Neural cell (in vitro differentiated cells): Measurements from ENCODE around the gene ZCCHC3. TPM values are rescaled to one million over a fixed set of nuclear protein-coding genes. Genes with fewer than 3 reads are reported as not detected.
A peak's percentile ranks its signal among the peaks of the same experiment; 100 is the strongest.

Experiments used
- H2AFZ ChIP-seq: fragments of 200-600, 300-800 bp; sonication (generic), shearing (Covaris generic); 2 replicates; pipeline ENCODE4 v1.6.0; 2014; ENCODE audit warnings: low read depth, mild to moderate bottlenecking, antibody characterized with exemption, low read length, moderate library complexity
- H3F3A ChIP-seq: fragments of 200-600 bp; shearing (Covaris generic); 2 replicates; pipeline ENCODE4 v1.6.1; 2016; ENCODE audit warnings: mild to moderate bottlenecking, moderate library complexity, mixed read lengths, antibody characterized with exemption, low read length; ENCODE audit not compliant: insufficient read depth, poor library complexity, severe bottlenecking
- H3K27ac ChIP-seq: fragments of 200-600, 300-800 bp; sonication (generic), shearing (Covaris generic); 2 replicates; pipeline ENCODE4 v1.5.1; 2014; ENCODE audit warnings: mild to moderate bottlenecking, low read length, moderate library complexity
- H3K27me3 ChIP-seq: fragments of 300-800, 200-600 bp; sonication (generic), shearing (Covaris generic); 2 replicates; pipeline ENCODE4 v1.6.0; 2014; ENCODE audit warnings: mild to moderate bottlenecking, low read depth, low read length, moderate library complexity; ENCODE audit not compliant: insufficient read depth
- H3K36me3 ChIP-seq: fragments of 300-800, 200-600 bp; sonication (generic), shearing (Covaris generic); 2 replicates; pipeline ENCODE4 v1.5.1; 2014; ENCODE audit warnings: mild to moderate bottlenecking, antibody characterized with exemption, low read length, moderate library complexity; ENCODE audit not compliant: insufficient read depth
- H3K4me2 ChIP-seq: fragments of 300-800, 200-600 bp; sonication (generic), shearing (Covaris generic); 2 replicates; pipeline ENCODE4 v1.6.0; 2014; ENCODE audit warnings: mild to moderate bottlenecking, low read length
- H3K4me3 ChIP-seq: fragments of 300-800, 200-600 bp; sonication (generic), shearing (Covaris generic); 2 replicates; pipeline ENCODE4 v1.5.1; 2014; ENCODE audit warnings: mild to moderate bottlenecking, low read length, moderate library complexity
- H3K79me2 ChIP-seq: fragments of 200-600 bp; shearing (Covaris generic); replicated peaks from 2 replicates; pipeline ENCODE4 v1.6.0; 2014; ENCODE audit warnings: mild to moderate bottlenecking, low read length, moderate library complexity; ENCODE audit not compliant: insufficient read depth
- H3K9ac ChIP-seq: fragments of 300-800, 200-600 bp; sonication (generic), shearing (Covaris generic); 2 replicates; pipeline ENCODE4 v1.6.1; 2016; ENCODE audit warnings: mild to moderate bottlenecking, low read length, mixed read lengths
- H3K9me2 ChIP-seq: fragments of 200-600 bp; shearing (Covaris generic); 2 replicates; pipeline ENCODE4 v1.6.1; 2016; ENCODE audit warnings: mild to moderate bottlenecking, low read length, mixed read lengths; ENCODE audit not compliant: insufficient read depth
- H3K9me3 ChIP-seq: fragments of 200-600, 300-800 bp; sonication (generic), shearing (Covaris generic); 2 replicates; pipeline ENCODE4 v1.6.1; 2016; ENCODE audit warnings: mild to moderate bottlenecking, mixed run types, low read length, moderate library complexity, mixed read lengths
- H4K20me1 ChIP-seq: fragments of 200-600 bp; shearing (Covaris generic); 2 replicates; pipeline ENCODE4 v1.6.1; 2016; ENCODE audit warnings: mild to moderate bottlenecking, mixed run types; ENCODE audit not compliant: insufficient read depth
- EP300 ChIP-seq: fragments of 450-650 bp; conservative IDR thresholded peaks from 2 replicates; pipeline ENCODE4 v1.6.1; 2014; ENCODE audit warnings: antibody characterized with exemption, mild to moderate bottlenecking, moderate library complexity; ENCODE audit not compliant: poor library complexity, severe bottlenecking
- EZH2 ChIP-seq: fragments of 200-600, 300-800 bp; shearing (Covaris generic), sonication (generic); IDR thresholded peaks from 2 replicates; pipeline ENCODE4 v1.6.1; 2014; ENCODE audit warnings: antibody characterized with exemption, low read length, borderline replicate concordance, mild to moderate bottlenecking; ENCODE audit not compliant: insufficient read depth, poor library complexity, severe bottlenecking
- MXI1 ChIP-seq: fragments of 450-650 bp; conservative IDR thresholded peaks from 2 replicates; pipeline ENCODE4 v1.6.1; 2014; ENCODE audit warnings: antibody characterized with exemption, mild to moderate bottlenecking; ENCODE audit not compliant: poor library complexity, severe bottlenecking
- POLR2AphosphoS5 ChIP-seq: IDR thresholded peaks from 2 replicates; pipeline ENCODE4 v1.6.1; 2012
- RAD21 ChIP-seq: fragments of 450-650 bp; conservative IDR thresholded peaks from 2 replicates; pipeline ENCODE4 v1.6.1; 2014; ENCODE audit warnings: antibody characterized with exemption, mild to moderate bottlenecking, moderate library complexity
- SMC3 ChIP-seq: fragments of 450-650 bp; conservative IDR thresholded peaks from 2 replicates; pipeline ENCODE4 v1.6.1; 2014; ENCODE audit warnings: antibody characterized with exemption, mild to moderate bottlenecking, moderate library complexity; ENCODE audit not compliant: poor library complexity
- TAF1 ChIP-seq: IDR thresholded peaks from 2 replicates; pipeline ENCODE4 v1.6.1; 2012; ENCODE audit warnings: low read depth
- polyA plus RNA-seq: library from polyadenylated mRNA; depleted of rRNA; stranded (reverse); fragments of >200 nt; gene quantifications from 2 replicates; pipeline ENCODE4 v1.2.3, GENCODE V29; 2014
- TF ChIP-seq, protein P1 (sequence below): fragments of 450-650 bp; IDR thresholded peaks from 2 replicates; pipeline ENCODE4 v1.5.1; 2014; ENCODE audit warnings: antibody characterized with exemption, mild to moderate bottlenecking, moderate library complexity; ENCODE audit not compliant: poor library complexity, severe bottlenecking
- TF ChIP-seq, protein P2 (sequence below): IDR thresholded peaks from 2 replicates; pipeline ENCODE4 v1.6.1; 2012; ENCODE audit warnings: borderline replicate concordance

ZCCHC3 gene
- polyA plus RNA-seq, 1 donor from 2014 or later, result 15.5 TPM

DNA sequence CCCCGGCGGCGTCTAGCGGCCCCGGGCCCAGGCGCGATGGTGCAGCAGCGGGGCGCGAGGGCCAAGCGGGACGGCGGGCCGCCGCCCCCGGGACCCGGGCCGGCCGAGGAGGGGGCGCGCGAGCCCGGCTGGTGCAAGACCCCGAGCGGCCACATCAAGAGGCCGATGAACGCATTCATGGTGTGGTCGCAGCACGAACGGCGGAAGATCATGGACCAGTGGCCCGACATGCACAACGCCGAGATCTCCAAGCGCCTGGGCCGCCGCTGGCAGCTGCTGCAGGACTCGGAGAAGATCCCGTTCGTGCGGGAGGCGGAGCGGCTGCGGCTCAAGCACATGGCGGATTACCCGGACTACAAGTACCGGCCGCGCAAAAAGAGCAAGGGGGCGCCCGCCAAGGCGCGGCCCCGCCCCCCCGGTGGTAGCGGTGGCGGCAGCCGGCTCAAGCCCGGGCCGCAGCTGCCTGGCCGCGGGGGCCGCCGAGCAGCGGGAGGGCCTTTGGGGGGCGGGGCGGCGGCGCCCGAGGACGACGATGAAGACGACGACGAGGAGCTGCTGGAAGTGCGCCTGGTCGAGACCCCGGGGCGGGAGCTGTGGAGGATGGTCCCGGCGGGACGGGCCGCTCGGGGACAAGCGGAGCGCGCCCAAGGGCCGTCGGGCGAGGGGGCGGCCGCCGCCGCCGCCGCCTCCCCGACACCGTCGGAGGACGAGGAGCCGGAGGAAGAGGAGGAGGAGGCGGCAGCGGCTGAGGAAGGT lies 28.7 kb downstream of the ZCCHC3 start:
- H3K9me2 ChIP-seq, result no peaks in the 10 kb centered on the region
- TF ChIP-seq MXI1, result peak; percentile 73
- peak; percentile 9 for TF ChIP-seq SMC3
- TF ChIP-seq, protein P1, sequence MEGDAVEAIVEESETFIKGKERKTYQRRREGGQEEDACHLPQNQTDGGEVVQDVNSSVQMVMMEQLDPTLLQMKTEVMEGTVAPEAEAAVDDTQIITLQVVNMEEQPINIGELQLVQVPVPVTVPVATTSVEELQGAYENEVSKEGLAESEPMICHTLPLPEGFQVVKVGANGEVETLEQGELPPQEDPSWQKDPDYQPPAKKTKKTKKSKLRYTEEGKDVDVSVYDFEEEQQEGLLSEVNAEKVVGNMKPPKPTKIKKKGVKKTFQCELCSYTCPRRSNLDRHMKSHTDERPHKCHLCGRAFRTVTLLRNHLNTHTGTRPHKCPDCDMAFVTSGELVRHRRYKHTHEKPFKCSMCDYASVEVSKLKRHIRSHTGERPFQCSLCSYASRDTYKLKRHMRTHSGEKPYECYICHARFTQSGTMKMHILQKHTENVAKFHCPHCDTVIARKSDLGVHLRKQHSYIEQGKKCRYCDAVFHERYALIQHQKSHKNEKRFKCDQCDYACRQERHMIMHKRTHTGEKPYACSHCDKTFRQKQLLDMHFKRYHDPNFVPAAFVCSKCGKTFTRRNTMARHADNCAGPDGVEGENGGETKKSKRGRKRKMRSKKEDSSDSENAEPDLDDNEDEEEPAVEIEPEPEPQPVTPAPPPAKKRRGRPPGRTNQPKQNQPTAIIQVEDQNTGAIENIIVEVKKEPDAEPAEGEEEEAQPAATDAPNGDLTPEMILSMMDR, result no peak
- peak overlapping the region; percentile 98 for H3K4me3 ChIP-seq
- H3K4me2 ChIP-seq, result no peak overlapping the region
- H3K27me3 ChIP-seq, result no peaks in the 10 kb centered on the region
- H3K9me3 ChIP-seq, result no peaks in the 10 kb centered on the region
- H3K9ac ChIP-seq, result peak overlapping the region; percentile 94
- H3K36me3 ChIP-seq, result no peaks in the 10 kb centered on the region
- no peak overlapping the region for H2AFZ ChIP-seq
- peaks cover 17% of the 10 kb centered on the region for H3K79me2 ChIP-seq
- peaks cover 13% of the 10 kb centered on the region for H3F3A ChIP-seq
- H3K27ac ChIP-seq, result peak overlapping the region; percentile 91
- peaks cover 17% of the 10 kb centered on the region for H4K20me1 ChIP-seq

GRCh38 chr20:326645-327185 lies 29.3 kb downstream of the ZCCHC3 start:
- Histone ChIP-seq H3K79me2 (peaks cover 17% of the 10 kb centered on the region), H3K9ac (peak overlapping the region; percentile 94), H3K27ac (peak overlapping the region; percentile 91), H3K27me3 (no peaks in the 10 kb centered on the region), H2AFZ (no peak overlapping the region), H3K9me3 (no peaks in the 10 kb centered on the region), H4K20me1 (peaks cover 17% of the 10 kb centered on the region), H3K4me2 (no peak overlapping the region), H3K36me3 (no peaks in the 10 kb centered on the region), H3K4me3 (peak overlapping the region; percentile 98), H3F3A (peaks cover 13% of the 10 kb centered on the region), H3K9me2 (no peaks in the 10 kb centered on the region)
- no peak for TF ChIP-seq MXI1
- no peak for TF ChIP-seq RAD21
- no peak for TF ChIP-seq EP300
- no peak for TF ChIP-seq SMC3
- TF ChIP-seq EZH2, result no peak
- TF ChIP-seq POLR2AphosphoS5, result no peak
- TF ChIP-seq, protein P2, sequence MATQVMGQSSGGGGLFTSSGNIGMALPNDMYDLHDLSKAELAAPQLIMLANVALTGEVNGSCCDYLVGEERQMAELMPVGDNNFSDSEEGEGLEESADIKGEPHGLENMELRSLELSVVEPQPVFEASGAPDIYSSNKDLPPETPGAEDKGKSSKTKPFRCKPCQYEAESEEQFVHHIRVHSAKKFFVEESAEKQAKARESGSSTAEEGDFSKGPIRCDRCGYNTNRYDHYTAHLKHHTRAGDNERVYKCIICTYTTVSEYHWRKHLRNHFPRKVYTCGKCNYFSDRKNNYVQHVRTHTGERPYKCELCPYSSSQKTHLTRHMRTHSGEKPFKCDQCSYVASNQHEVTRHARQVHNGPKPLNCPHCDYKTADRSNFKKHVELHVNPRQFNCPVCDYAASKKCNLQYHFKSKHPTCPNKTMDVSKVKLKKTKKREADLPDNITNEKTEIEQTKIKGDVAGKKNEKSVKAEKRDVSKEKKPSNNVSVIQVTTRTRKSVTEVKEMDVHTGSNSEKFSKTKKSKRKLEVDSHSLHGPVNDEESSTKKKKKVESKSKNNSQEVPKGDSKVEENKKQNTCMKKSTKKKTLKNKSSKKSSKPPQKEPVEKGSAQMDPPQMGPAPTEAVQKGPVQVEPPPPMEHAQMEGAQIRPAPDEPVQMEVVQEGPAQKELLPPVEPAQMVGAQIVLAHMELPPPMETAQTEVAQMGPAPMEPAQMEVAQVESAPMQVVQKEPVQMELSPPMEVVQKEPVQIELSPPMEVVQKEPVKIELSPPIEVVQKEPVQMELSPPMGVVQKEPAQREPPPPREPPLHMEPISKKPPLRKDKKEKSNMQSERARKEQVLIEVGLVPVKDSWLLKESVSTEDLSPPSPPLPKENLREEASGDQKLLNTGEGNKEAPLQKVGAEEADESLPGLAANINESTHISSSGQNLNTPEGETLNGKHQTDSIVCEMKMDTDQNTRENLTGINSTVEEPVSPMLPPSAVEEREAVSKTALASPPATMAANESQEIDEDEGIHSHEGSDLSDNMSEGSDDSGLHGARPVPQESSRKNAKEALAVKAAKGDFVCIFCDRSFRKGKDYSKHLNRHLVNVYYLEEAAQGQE, result no peak
- TF ChIP-seq, protein P1, result no peak
- no peak for TF ChIP-seq TAF1
